HG03159 (cell line): ENCODE results near the gene NRXN3.

Source experiments
- ATAC-seq: cut with Tn5 transposase; IDR thresholded peaks from one replicate; pipeline ENCODE4 v1.9.1; 2021; ENCODE audit warnings: mild to moderate bottlenecking, moderate library complexity; ENCODE audit not compliant: unreplicated experiment

Gene NRXN3

DNA sequence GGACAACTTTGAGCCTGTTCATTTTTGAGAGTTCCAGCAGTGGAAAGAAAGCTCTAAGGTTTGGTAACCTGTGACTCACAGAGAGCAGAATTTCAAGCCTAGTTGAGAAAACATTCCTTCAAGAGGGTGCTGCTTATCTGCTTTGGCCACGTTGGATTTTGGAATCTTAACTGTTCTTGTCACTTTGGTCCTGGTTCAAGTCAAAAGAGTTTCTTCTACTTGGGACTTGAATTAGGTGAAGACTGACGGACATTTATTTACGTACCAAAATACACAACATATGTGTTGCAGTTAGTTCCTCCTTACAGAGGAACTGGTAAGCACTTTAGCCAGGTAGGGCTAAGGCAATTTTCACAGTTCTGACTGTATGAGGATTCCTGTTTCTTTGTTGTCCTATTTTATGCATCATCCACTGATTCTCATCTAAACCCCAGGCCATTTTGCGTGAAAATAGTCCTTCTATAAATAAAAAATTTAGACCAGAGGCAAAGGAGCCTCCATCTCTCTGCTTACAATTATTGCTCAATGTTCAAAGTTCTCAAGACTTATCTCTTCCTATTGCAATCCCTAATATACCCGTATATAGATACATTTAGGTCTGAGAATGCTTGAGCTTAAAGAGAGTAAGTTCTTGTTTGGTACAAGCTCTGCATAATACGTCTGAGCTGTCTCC, 1460.3 kb downstream of the NRXN3 start:
- no peak for ATAC-seq

GRCh38 chr14:79631276-79631675, 1461.1 kb downstream of the NRXN3 start:
- ATAC-seq = no peak

GRCh38 chr14:79638672-79639266, 1468.6 kb downstream of the NRXN3 start:
- ATAC-seq = no peak

- ATAC-seq = no peak
These were observed 1469.4 kb downstream of the NRXN3 start for GRCh38 chr14:79639613-79640012.

- ATAC-seq = no peak
These were observed 1471.2 kb downstream of the NRXN3 start for GRCh38 chr14:79641371-79641770.

DNA sequence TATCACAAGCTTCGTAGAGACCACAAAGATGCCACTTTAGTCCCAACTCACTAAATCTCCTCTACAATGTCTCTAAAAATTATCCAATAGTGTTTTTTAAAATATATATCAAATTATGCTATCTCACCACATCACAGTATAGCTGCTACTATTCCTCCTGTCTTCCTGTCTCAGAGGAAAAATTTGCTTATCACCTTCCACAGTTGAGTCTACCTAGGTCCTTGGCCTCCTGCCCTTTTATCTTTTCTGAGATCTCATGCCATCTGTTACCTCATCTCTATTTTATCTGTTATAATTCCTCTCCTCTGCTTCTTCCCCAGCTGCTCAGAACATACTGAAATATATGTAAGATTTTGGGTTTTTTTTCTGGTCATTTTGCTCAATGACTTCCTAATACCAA, 1473.0 kb downstream of the NRXN3 start:
- ATAC-seq = no peak

- no peak for ATAC-seq
These were observed 1475.7 kb downstream of the NRXN3 start for GRCh38 chr14:79645753-79646362.

GRCh38 chr14:79649856-79650255, 1479.7 kb downstream of the NRXN3 start:
- ATAC-seq = no peak

- no peak for ATAC-seq
These were observed 1482.5 kb downstream of the NRXN3 start for GRCh38 chr14:79652513-79653307.

DNA sequence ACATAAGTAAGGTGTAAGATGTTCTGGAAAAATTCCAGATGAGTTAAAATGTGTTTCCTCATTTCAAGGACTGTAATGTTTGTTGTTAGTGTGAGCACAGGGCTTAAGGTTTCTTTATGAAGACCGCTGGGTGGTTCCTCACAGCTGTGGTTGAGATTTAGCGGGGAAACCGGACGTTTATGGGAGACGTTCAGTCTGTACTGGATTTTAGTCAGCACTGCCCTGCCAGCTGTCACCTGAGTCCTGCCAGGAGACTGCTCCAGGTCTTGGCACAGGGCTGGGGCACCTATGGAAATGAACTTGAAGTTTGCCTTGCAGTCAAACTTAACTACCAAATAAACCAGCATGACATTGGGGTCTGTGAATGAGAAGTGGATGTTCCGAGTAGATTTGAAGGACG, 1485.9 kb downstream of the NRXN3 start:
- no peak for ATAC-seq

DNA sequence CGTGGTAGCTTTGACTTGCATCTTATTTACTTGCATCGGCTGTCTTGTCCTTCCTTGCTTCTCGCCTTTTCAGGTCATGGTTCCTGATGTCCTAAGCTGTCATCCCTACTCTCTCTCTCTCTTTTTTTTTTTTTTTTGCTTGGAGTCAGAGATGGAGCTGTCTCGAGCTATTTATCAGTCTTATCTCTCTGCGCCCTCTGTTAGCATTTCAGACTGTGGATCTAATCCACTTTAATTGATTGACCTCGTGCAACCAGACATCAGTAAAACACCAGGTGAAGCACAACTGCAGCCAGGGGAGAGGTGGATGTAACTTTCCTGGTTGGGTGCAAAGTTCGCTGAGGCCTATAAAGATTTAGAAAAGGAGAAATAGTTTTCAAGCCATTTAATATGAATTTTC, 1486.3 kb downstream of the NRXN3 start:
- no peak for ATAC-seq

GRCh38 chr14:79658221-79658620, 1488.0 kb downstream of the NRXN3 start:
- no peak for ATAC-seq

DNA sequence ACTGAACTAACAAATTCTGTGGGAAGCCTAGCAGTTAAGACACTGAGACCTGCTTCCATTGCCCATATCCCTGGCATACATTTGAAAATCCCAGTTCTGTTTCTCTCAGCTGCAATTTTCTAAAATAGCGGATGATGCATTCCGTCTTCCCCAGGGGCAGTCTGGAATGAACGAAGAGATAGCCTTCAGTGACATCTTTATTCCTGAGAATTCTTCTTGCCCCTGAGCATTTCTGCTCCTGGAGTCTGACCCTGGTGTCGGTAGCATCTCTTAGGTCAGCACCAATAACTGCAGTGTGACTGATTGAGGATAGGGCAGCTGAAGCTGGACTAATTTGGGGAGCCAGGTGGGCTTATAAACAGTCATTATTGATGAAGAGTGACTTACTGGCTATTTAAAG, 1488.6 kb downstream of the NRXN3 start:
- no peak for ATAC-seq

DNA sequence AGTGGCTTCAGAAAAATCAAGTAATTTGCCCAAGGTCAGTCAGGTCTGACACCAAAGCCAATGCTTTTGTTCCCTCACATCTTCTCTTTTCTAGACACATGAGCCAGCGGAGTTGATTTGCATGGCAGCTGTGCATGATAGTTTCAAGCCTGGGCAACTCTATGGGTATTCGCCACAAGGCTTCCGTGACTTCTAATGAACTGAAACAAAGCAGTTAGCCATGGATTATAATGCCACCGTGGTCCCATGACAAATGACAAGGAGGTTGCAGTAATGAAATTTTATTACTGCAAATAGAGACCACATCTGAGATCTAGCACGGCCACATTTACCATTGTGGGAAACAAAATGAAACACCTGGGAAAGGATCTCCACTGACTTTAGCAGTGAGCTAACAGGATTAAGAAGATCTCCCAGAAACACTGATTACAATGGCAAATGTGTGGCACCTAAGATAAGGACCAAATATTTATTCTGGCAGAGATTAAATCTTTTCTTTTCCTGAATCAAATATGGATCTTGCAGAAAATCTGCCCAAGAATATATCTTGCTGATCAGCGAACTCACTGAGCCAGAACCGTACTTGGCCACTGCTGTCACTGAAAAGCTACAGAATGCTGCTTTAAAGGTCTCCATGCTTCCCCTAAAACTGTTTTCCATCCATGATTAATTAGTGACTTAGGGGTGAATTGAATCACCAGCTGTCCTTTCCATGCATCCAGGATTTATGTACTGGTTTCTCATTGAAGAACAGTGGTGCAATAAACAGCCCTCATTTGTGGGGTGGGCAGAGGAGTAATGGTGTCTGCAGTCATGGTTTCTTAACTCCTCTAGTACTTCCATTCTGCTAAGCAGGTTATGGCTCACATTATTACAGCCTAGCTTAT, 1490.1 kb downstream of the NRXN3 start:
- no peak for ATAC-seq

DNA sequence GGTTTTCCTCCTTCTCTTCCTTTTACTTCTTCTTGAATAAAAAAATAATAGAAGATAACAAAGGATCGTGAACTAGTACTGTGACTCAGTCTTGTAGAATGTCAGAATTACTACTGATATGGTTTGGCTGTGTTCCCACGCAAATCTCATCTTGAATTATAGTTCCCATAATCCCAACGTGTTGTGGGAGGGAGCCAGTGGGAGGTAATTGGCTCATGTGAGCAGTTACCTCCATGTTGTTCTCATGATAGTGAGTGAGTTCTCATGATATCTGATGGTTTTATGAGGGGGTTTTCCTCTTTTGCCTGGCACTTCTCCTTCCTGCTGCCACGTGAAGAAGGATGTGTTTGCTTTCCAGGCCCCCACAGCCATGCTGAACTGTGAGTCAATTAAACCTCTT, 1491.6 kb downstream of the NRXN3 start:
- ATAC-seq = no peak

DNA sequence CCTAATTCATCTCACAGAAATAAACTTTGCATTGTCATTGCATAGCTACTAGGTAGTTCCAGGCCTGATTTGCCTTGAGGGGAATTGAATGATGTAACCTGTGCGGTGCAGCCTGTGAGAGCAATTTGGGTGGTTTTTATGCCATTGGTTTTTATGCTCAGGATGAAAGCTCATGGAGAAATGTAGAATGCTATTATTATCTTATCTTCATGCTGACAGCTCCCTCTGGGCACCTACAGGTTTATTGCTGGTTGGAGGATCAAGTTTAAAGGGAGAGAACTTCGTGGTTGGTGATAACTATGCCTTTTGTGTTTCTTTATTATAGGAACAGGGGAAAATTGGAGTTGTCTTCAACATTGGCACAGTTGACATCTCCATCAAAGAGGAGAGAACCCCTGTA, 1493.3 kb downstream of the NRXN3 start:
- no peak for ATAC-seq

- ATAC-seq = no peak
These were observed 1495.4 kb downstream of the NRXN3 start for GRCh38 chr14:79665556-79665955.

DNA sequence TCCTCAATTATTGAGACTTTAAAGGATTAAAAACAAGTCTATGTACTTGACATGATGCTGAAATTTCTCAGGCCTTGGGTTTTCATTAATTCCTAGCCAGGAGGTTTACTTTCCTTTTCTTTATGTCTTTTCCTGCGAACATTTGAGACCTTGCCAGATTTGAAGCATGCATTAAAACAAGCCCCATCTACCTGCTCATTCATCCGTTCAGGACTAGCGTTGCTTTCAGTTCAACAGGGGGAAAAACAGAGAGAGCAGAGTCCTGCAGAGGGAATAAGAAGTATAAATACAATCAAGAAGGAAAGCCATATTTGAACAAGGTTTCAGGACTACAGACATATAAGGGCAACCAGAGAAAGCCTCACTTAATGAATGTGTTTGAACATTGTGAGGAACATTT, 1498.8 kb downstream of the NRXN3 start:
- ATAC-seq = no peak

- ATAC-seq = no peak
These were observed 1500.6 kb downstream of the NRXN3 start for GRCh38 chr14:79670811-79671210.

DNA sequence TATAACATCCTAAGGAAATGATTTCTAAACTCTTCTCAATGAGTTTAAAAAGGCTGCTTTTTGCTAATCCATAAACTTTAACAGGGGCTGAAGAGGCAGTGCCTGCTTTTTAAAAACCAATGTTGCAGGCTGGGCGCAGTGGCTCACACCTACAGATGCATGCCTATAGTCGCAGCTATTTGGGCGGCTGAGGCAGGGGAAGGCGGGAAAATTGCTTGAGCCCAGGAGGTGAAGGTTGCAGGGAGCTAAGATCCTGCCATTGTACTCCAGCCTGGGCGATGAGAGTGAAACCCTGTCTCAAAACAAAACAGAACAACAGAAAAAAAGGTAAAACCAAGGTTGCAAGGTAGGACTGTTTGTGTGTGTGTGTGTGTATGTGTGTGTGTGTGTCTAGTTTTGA, 1509.9 kb downstream of the NRXN3 start:
- ATAC-seq = no peak

DNA sequence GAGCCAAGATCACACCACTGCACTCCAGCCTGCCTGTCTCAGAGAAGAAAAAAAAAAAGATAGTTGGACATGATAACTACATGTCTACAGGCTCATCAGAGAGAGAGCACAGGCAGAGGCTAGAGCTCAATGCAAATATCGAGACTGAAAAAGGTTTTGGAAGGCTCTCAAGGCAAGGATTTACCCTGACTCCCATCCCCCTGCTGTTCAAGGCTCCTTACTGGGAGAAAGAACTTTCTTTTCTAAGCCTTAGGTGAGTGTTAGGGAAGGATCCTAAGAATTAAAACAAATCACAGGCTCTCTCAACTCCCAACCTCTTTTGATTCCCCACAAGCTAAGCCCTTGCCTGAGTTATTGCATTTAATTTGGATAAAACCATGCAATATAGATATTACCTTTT, 1516.0 kb downstream of the NRXN3 start:
- ATAC-seq = no peak
